GM10847 (cell line): ENCODE results near the gene GNAL.

Experiments used
- POLR2A ChIP-seq: IDR thresholded peaks from 2 replicates; pipeline ENCODE4 v1.6.1; 2011; ENCODE audit not compliant: insufficient read length; ENCODE audit errors: extremely low read depth

The GNAL gene

DNA sequence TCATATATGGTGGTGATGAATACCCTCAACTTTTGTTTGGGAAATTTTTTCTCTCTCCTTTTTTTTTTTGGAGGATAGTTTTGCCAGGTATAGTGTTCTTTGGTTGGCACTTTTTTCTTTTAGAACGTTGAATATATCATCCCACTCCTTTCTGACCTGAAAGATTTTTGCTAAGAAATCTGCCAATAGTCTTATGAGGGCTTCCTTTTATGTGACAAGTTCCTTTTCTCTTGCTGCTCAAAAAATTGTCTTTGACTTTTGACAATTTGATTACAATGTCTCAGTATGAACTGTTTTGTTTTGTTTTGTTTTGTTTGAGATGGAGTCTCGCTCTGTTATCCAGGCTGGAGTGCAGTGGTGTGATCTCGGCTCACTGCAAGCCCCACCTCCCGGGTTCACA lies 21.5 kb downstream of the GNAL start:
- no peak for TF ChIP-seq POLR2A

DNA sequence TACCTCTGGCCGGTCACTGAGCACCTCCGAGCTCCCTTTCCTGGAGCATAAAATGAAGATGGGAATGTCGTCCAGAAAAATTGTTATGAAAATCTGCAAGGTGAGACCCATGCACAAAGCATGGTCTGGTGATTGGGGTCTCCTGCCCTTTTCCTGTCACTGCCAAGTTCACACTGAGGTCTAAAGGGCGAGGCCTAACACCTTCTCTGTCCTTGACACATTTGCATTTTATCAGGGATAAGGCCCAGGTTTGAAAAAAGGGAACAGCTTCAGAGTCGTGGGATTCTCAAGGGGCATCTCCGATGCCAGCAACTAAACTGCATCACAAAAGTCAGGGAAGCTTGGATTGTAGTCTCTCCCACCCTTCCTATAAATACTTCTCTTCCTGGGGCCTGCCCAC lies 24.7 kb downstream of the GNAL start:
- TF ChIP-seq POLR2A: no peak

DNA sequence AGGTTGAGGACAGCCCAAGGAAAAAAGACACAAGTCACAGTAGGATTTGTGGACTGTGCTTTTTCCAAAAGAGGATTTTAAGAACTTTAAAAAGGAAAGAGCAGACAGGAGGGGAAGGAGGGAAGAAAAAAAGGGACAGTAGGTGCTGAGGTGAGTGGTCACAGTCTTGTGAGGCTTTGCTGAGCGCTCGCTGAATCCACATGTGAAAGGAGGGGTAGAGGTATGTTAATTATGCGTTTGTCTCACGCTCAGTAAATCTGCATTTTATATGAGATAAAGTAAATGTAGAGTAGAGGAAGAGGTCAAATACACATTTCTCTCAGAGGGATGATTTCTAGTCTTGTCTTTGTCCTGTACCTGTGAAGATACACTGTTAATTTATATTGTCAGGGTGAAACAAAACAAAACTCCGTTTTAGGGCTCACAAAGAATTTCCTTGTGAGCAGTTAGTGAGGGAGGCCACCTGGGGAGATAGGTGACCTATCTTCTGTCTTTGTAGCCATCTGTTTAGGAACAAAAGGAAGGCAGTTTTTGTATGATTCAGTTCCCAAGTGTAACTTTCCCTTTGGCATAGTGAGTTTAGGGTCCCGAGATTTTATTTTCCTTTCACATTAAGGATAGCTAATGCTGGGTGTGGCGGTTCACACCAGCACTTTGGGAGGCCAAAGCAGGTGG lies 25.3 kb downstream of the GNAL start:
- no peak for TF ChIP-seq POLR2A

DNA sequence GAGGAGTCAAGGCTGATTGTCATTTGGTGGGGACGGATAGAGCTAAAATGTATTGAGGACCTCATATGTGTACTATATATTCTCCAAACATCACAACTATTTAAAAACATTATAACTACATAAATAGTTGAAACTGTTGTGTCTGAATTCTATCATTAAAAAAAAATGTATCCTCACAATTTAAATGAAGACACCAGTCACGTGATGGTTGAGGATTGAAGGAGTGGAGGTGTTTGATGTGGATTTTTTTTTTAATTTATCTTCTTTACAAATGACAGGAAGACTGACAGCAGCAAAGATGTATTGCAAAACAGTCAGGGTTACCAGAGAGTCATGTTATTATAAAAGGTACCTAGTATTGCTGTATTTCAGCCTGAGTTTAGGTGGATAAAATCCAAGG lies 30.0 kb downstream of the GNAL start:
- no peak for TF ChIP-seq POLR2A

DNA sequence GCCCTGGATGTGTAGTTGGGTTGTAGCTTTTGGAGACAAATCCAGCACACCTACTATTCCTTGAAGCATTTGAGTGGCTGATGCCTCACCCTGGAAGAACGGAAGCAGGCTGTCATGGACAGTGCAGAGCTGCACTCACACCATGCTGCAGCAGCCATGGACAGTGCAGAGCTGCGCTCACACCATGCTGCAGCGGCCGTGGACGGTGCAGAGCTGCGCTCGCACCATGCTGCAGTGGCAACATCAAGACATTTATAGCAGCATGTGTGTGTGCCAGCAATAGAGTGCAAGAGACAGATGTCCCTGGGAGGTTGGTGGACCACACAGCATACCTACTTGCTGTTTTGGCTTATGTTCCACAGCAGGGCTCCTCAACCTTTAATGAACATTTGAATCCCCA lies 30.6 kb downstream of the GNAL start:
- no peak for TF ChIP-seq POLR2A

DNA sequence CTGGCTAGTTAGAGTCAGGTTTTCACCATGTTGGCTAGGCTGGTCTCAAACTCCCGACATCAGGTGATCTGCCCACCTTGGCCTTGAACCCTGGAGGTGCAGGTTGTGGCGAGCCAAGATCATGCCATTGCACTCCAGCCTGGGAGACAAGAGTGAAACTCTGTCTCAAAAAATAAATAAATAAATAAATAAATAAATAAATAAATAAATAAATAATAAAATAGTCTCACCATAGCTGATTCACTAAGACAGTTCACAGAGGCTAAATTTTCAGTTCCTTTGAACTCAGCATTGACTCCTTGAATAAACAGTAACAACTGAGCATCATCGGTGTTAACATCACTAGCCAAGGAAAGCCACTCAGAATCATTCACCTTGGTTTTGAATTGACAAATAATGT lies 32.7 kb downstream of the GNAL start:
- TF ChIP-seq POLR2A: no peak

DNA sequence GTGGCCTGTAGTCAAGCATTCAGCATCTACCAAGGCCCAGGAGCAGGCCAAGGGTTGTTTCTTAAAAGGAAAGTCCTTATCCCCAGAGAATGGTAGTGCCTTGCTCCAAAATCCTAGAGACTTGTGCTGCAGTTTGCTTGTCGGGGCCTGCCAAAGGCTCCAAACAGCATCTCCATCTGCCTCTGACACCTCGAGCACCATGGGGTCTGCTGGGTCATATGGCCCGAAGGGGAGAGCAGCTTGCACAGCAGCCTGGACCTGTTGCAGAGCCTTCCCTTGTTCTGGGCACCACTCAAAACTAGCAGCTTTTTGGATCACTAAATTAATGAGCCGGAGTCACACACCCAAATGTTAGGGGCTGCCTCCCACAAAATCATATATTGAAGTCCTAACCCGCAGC lies 35.7 kb downstream of the GNAL start:
- no peak for TF ChIP-seq POLR2A

DNA sequence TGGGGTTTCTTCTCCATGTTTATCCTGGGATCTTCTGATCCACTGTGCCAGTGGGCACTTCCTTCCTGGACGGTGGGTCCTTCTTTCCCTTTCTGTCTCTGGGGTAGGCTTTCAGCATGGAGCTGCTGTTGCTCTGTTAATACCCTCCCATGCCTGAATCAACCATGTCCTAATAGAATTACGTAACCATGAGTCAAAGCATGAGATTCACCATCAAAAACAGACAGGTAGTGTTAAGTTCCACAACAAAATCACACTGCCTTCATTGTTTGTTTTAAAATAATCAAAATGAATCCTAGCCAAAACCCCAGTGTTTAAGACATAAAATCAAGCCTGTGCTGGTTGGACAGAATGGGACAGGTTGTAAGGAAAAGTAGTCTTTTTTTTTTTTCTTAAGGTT lies 37.5 kb downstream of the GNAL start:
- TF ChIP-seq POLR2A: no peak

DNA sequence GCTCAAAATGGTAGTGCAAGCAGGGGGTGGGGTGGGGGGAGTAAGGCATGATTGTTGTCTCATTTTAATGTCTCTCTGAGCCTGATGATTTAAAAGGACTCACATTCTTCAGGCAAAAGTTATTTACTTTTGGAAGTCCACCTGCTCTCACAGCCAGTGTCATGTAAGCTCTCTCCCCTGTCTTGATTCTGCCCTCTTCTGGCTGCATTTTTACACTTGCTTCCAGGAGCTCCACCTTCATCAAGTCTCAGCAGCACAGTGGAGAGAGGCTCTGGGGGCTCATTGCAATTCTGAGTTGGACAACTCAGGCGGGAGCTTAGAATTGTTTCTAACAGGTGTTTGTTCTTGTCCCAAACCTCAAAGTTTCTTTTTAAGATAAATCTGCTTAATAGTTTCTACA lies 39.2 kb downstream of the GNAL start:
- no peak for TF ChIP-seq POLR2A

DNA sequence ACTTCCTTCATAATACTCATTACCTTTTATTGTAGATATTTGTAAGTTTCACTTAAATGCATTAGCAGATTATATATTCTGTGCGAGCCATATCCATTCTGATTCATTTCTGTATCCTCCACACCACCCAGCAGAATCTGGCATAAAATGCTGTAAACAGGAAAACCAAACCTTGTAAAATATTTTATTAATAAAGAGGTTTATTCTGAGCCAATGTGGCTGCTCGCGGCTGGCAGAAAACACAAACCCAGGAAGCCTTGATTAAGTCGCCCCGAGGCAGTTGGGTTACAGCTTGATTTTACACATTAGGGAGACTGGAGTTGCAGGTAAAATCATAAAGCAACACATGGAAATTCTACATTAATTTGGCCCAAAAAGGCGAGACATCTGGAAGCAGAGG lies 40.5 kb downstream of the GNAL start:
- TF ChIP-seq POLR2A: no peak

DNA sequence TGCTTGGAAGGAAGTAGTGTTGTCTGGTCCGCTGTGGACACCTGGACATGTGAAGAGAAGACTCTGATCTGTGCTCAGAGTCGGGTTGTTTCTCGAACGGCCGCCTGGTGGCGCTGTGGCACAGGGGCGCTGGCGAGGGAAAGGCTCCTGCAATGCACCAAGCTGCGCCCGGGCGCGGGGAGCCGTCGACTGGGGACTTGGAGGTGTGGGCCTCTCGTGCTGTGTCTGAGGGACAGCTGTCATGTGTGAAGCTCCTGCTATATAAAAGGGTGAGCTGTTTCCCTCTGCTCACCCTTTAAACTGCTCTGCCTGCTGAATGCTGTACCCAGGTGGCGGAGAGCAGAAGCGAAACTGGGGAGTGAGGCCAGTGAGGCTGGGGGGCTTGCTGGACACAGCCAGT lies 44.0 kb downstream of the GNAL start:
- no peak for TF ChIP-seq POLR2A

DNA sequence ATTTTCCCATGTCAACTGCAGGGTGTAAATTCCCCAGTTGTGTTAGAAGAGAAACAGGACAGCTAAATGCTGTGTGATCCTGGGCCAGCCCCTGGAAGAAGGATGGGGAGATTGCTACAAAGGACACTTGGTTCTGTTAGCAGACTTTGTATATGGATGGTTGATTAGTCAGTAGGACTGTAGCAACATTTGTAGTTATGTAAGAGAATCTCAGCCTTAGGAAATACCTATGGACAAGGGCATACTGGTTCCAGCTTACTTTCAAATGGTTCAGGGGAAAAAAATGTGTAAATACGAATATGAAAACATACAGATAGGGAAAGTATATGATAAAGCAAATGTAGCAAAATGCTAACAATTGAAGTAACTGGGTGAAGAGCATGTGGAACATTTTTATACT lies 47.6 kb downstream of the GNAL start:
- no peak for TF ChIP-seq POLR2A

DNA sequence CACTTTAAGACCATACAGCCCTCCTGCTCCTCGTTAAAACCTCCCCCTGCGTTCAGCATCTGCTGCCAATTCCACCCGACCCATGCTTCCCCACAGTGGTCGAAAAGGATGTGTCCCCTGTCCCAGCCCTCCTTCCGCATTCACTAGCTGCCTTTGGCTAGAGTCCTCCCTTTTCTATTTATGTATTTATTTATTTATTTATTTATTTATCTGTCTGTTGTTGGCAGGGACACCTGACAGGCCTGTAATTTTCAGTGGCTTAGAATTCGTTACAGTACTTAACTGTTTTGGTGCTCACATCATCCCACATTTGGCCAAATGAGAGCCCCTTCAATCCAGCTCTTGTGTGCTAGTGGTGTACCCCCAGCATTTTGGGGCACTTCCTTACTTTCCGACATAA lies 50.8 kb downstream of the GNAL start:
- TF ChIP-seq POLR2A: no peak

DNA sequence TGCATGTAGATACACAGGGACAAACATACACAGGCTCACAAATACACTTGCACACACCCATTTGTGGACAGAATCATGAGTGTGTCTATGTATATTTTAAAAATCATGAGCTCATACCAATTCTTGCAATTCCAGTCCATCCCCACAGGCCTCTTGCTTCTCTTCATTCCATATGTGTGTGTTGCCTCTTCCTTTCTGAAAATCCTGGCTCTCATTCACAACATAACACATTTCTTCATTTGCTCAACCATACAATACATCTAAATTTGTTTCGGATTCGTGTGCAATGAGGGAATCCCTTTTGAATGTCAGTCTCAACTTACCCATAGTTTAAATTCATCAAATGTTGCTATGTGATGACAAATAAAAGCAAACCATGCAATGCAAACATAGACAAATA lies 51.4 kb downstream of the GNAL start:
- TF ChIP-seq POLR2A: no peak

DNA sequence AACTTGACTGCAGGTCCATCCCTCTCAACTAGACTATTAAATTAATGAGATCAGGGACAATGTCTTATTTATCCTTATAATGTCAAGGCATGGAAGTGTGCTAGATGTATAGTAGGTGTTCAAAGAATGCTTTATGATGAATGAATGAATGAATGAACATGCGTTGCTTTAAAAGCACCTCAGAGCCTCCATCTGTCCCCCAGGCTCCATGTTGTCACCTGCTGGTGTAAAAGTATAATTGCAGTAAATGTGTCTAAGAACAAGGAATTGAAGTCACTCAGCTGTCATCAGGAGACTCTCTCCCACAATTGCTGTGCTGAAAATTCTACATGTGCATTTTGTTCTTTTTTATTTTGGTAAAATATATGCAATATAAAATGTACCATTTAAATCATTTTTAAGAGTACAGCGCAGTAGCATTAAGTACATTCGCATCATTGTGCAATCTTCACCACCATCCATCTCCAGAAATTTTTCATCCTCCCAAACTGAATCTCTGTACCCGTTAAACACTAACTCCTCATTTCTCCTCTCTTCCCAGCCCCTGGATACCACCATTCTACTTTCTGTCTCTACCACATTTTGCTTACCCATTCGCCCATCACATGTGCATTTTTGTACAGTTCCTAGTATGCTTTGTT lies 52.6 kb downstream of the GNAL start:
- TF ChIP-seq POLR2A: no peak

DNA sequence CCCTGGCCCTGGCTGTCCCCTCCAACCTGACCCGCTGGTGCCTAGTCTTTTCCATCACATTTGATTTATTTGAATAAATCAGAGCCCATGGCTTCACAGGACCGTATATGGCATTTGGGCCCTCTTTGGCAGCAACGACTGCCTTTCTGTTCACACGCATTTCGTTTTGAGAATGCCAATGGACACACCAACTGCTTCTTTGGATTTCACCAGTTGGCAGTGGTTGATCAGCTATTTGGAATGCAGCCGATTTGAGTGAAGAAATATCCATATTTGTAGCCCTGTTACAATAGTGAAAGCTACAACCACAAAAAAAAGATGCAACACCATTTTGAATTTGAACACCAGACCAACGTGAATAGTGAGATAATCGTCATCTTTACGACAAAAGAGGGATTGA lies 56.5 kb downstream of the GNAL start:
- no peak for TF ChIP-seq POLR2A

DNA sequence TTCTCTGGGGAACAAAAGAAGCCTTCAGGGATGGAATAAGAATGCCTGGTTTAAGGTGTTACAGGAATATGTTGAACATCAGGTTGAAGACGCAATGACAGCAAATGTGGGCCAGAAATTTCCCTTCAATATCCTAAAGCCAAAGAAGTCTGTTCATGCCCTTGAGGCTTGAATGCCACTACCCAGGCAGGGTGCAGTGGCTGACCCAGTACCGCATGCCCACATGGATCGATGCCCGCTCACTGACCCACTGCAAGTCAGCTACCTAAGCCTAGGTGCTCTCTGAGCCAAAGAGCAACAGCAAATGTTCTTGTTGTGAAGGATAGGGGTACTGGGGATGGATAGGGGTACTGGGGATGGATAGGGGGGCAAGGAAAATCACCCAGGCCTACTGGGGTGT lies 58.2 kb downstream of the GNAL start:
- TF ChIP-seq POLR2A: no peak
